Spleen (tissue), 11 donors: ENCODE results near the gene KITLG. TPM values are rescaled to one million over a fixed set of nuclear protein-coding genes. Genes with fewer than 3 reads are reported as not detected.

Experiments
- DNase-seq: peaks from one replicate; pipeline ENCODE4 v3.0.0-alpha.2; 2020
- H3K27ac ChIP-seq, 8 donors: fragments of 200-600 bp; sonication (generic) in 7 of 8; 1 replicate in 4 of 8; 2 replicates in 4 of 8; pipeline versions ENCODE4 v1.5.0 to v1.8.0; 2016 to 2021; ENCODE audit warnings: inconsistent platforms in 4 of 8, mild to moderate bottlenecking in 4 of 8, moderate library complexity in 1 of 8
- H3K27me3 ChIP-seq, 7 donors: fragments of 200-600 bp; sonication (generic) in 6 of 7; replicated peaks in 1 of 7; 1 replicate in 4 of 7; 2 replicates in 3 of 7; pipeline versions ENCODE4 v1.5.0 to v1.8.0; 2016 to 2021; ENCODE audit warnings: inconsistent platforms in 3 of 7, mild to moderate bottlenecking in 1 of 7
- H3K36me3 ChIP-seq, 6 donors: fragments of 200-600 bp; sonication (generic) in 5 of 6; 1 replicate in 4 of 6; 2 replicates in 2 of 6; pipeline versions ENCODE4 v1.5.0 to v1.8.0; 2016 to 2021; ENCODE audit warnings: inconsistent platforms in 2 of 6
- H3K4me1 ChIP-seq, 6 donors: fragments of 200-600 bp; sonication (generic) in 5 of 6; 1 replicate in 3 of 6; 2 replicates in 3 of 6; pipeline versions ENCODE4 v1.5.0 to v1.8.0; 2016 to 2021; ENCODE audit warnings: inconsistent platforms in 3 of 6
- H3K4me3 ChIP-seq, 8 donors: fragments of 200-600 bp; sonication (generic) in 7 of 8; 1 replicate in 4 of 8; 2 replicates in 4 of 8; pipeline versions ENCODE4 v1.5.0 to v1.8.0; 2016 to 2021; ENCODE audit warnings: inconsistent platforms in 4 of 8, mild to moderate bottlenecking in 4 of 8, moderate library complexity in 2 of 8
- H3K9me3 ChIP-seq, 8 donors: fragments of 200-600 bp; sonication (generic) in 7 of 8; 1 replicate in 4 of 8; 2 replicates in 4 of 8; pipeline versions ENCODE4 v1.5.0 to v1.8.0; 2016 to 2021; ENCODE audit warnings: inconsistent platforms in 4 of 8
- CTCF ChIP-seq, 11 experiments: fragments of 200-600 bp in 7 of 11; fragments of 450-650 bp in 4 of 11; sonication (generic) in 4 of 11; IDR thresholded peaks in 8 of 11; conservative IDR thresholded peaks in 3 of 11; 1 replicate in 7 of 11; 2 replicates in 4 of 11; pipeline versions ENCODE4 v1.4.0 to v1.8.0; 2016 to 2021; ENCODE audit warnings: antibody characterized with exemption in 11 of 11, inconsistent platforms in 4 of 11, mild to moderate bottlenecking in 1 of 11
- POLR2A ChIP-seq, 3 donors: fragments of 450-650 bp; IDR thresholded peaks; one replicate each; pipeline ENCODE4 v1.5.1; 2017; ENCODE audit warnings: antibody characterized with exemption in 3 of 3, mild to moderate bottlenecking in 1 of 3
- POLR2AphosphoS5 ChIP-seq, 3 donors: sonication (generic); formaldehyde crosslinking; IDR thresholded peaks; one replicate each; pipeline ENCODE4 v1.5.1; 2017; ENCODE audit warnings: antibody characterized with exemption in 3 of 3
- WGBS, 5 donors: extraction: QIAGEN DNeasy Blood & Tissue Kit in 3 of 5; methylation state at CpG; one replicate each; pipeline versions ENCODE4 v1.1.5 to v1.1.7; 2013 to 2018; 5-methylcytosine and 5-hydroxymethylcytosine counted together
- intact Hi-C: fragments of 100-400 bp; cut with DNase I; formaldehyde crosslinking; loops from one replicate; pipeline ENCODE4 v1.15.0; 2023; ENCODE audit warnings: low total_unique reads
- polyA plus RNA-seq, 3 donors: library from polyadenylated mRNA; stranded (reverse); fragments of 200-250 nt; gene quantifications; one replicate each; pipeline ENCODE4 v1.2.1, GENCODE V29; 2013
- total RNA-seq, 7 donors: library from RNA; depleted of rRNA in 3 of 7; stranded (reverse); fragments of >200 nt in 3 of 7; fragmentation: NEBNext Ultra II Directional in 4 of 7; extraction: Animal tissue kit (Norgen Biotek cat#: 25700) in 4 of 7; gene quantifications; one replicate each; pipeline versions ENCODE4 v1.1.0 to v1.2.1, GENCODE V29; 2016 to 2021
- donor health status: healthy with polysubstance abuse.
- donor health status: DM: no; HTN: no; CAD: no; lungs with moderate emphysema.
- donor health status: DM: no; HTN: no; CAD: no.
- donor health status: Bipolar disorder and iron deficiency.
- donor health status: healthy.
- donor health status: DM: no; HTN: no; CAD: no.
- donor health status: DM: yes; HTN: yes; CAD: no.

Gene KITLG
- total and polyA plus RNA-seq, 10 donors, result 0.74 to 8.2 (median 3.8) TPM

- TF ChIP-seq POLR2A (IDR thresholded peaks at IDR 0.05), result no peak
- TF ChIP-seq POLR2AphosphoS5 (IDR thresholded peaks at IDR 0.05), result no peak
- no peak for TF ChIP-seq CTCF (IDR thresholded peaks at IDR 0.05 in 8 of 11, conservative IDR thresholded peaks at IDR 0.05 in 3 of 11)
- DNase-seq, result no peak
- no peaks in the 10 kb centered on the region for H3K4me1 ChIP-seq
- no peaks in the 10 kb centered on the region for H3K9me3 ChIP-seq
- no peaks in the 10 kb centered on the region for H3K27me3 ChIP-seq
- WGBS, 5 donors, result 81 to 90% (median 88%) methylated on average over 10 of the region's 10 CpGs
- no peak overlapping the region for H3K4me3 ChIP-seq
- no peaks in the 10 kb centered on the region for H3K36me3 ChIP-seq
- intact Hi-C loops, result no loop called here
- H3K27ac ChIP-seq, result no peak overlapping the region
These were observed 35.0 kb downstream of the KITLG start for GRCh38 chr12:88544991-88545980.

- Histone ChIP-seq H3K4me1 (no peaks in the 10 kb centered on the region), H3K4me3 (no peak overlapping the region), H3K27me3 (no peaks in the 10 kb centered on the region), H3K36me3 (no peaks in the 10 kb centered on the region), H3K9me3 (no peaks in the 10 kb centered on the region), H3K27ac (no peak overlapping the region)
- WGBS, 5 donors, result 0 to 36% (median 0%) methylated on average over 1 of the region's 1 CpG
- no peak for DNase-seq
- intact Hi-C loops, result no loop called here
- TF ChIP-seq CTCF (IDR thresholded peaks at IDR 0.05 in 8 of 11, conservative IDR thresholded peaks at IDR 0.05 in 3 of 11), result no peak
- TF ChIP-seq POLR2AphosphoS5 (IDR thresholded peaks at IDR 0.05), result no peak
- no peak for TF ChIP-seq POLR2A (IDR thresholded peaks at IDR 0.05)
These were observed 40.4 kb downstream of the KITLG start for GRCh38 chr12:88539893-88540292.

- 86 to 94% (median 90%) methylated on average over 2 of the region's 2 CpGs for WGBS, 5 donors
- Histone ChIP-seq H3K36me3 (no peaks in the 10 kb centered on the region), H3K27ac (no peak overlapping the region), H3K27me3 (no peaks in the 10 kb centered on the region), H3K4me3 (no peak overlapping the region), H3K9me3 (no peaks in the 10 kb centered on the region), H3K4me1 (no peaks in the 10 kb centered on the region)
- intact Hi-C loops, result no loop called here
- TF ChIP-seq CTCF (IDR thresholded peaks at IDR 0.05 in 8 of 11, conservative IDR thresholded peaks at IDR 0.05 in 3 of 11) (no peak), POLR2A (IDR thresholded peaks at IDR 0.05) (no peak), POLR2AphosphoS5 (IDR thresholded peaks at IDR 0.05) (no peak)
- DNase-seq, result no peak
These were observed 41.6 kb downstream of the KITLG start for GRCh38 chr12:88538697-88539096.

GRCh38 chr12:88538250-88538649 lies 42.0 kb downstream of the KITLG start:
- no peaks in the 10 kb centered on the region for H3K36me3 ChIP-seq
- DNase-seq, result no peak
- 71 to 97% (median 79%) methylated on average over 1 of the region's 1 CpG for WGBS, 5 donors
- no peak overlapping the region for H3K27ac ChIP-seq
- H3K9me3 ChIP-seq, result no peaks in the 10 kb centered on the region
- no peak for TF ChIP-seq POLR2AphosphoS5 (IDR thresholded peaks at IDR 0.05)
- no peak for TF ChIP-seq CTCF (IDR thresholded peaks at IDR 0.05 in 8 of 11, conservative IDR thresholded peaks at IDR 0.05 in 3 of 11)
- no peak for TF ChIP-seq POLR2A (IDR thresholded peaks at IDR 0.05)
- H3K4me1 ChIP-seq, result no peaks in the 10 kb centered on the region
- intact Hi-C loops, result no loop called here
- H3K4me3 ChIP-seq, result no peak overlapping the region
- H3K27me3 ChIP-seq, result no peaks in the 10 kb centered on the region
